Measurements from ENCODE around the gene NGFR. TPM values are rescaled to one million over a fixed set of nuclear protein-coding genes. Genes with fewer than 3 reads are reported as not detected.

Gene NGFR
- total RNA-seq, 4 donors from 2014 or later, result 3.3 to 19.8 (median 8.2) TPM

DNA sequence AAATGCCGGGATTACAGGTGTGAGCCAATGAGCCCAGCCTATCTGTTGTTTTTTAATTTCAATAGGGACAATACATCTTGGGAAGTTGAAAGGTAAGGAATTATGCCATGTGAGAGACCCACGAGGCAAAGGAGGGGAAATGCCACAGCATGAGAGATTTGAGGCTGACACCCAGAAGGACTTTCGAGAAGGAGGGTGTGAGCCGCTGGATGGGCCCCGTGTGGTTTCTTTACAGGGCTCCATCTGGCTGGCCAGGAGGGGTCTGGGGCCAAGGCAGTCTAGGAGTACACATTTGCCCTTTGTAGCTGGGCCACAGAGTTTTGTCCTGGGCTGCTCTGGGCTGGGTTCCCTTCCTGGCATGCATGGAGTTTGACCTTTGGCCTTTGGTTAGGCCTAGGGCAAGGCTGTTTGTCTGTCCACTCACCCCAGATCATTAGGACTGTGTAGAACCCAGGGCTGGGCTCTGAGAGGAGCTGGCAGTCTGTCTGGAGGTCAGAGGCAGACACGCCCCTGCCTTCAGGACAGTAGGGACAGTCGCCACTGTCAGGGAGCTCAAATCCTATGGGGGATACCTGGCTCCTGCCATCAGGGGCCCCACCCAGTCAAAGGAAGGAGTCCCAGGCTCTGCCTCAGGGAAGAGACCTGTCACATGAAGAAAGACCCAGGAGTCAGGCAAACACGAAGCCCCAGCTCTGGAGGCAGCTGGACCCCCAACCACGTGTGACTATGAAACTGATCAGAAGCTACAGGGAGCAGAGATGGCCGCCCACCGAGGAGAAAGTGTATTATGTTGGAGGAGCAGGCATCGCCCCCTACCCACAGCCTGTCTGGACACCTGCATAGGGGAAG, 56.4 kb downstream of the NGFR start:
- no peaks in the 10 kb centered on the region for H3K9me3 ChIP-seq
- no peak for DNase-seq
- no peaks in the 10 kb centered on the region for H3K27me3 ChIP-seq
- 80 to 100% methylated on average over 1 to 12 of the region's 12 CpGs for WGBS, 2 donors (ENCODE audit: low coverage in 1 of 2)
- peaks cover 3 to 6% (median 5%) of the 10 kb centered on the region in 4 donors for H3K4me1 ChIP-seq
- in situ Hi-C loops (cut with MboI; ENCODE audit: low pct_ligation_motif_present in 1 of 4, low pct_unique_long_range_greater_than_20kb in 1 of 4, low sequenced_read_pairs in 3 of 4), result loop anchor here (10.0 to 25.0 kb wide), 6 partner anchors 57 to 436 kb away; partner anchors contain the start of genes DLX3 (in 1 of the 4) and NGFR (in 1 of the 4)
- no peak overlapping the region for H3K27ac ChIP-seq
- H3K4me3 ChIP-seq, result no peak overlapping the region
- TF ChIP-seq, protein P1, sequence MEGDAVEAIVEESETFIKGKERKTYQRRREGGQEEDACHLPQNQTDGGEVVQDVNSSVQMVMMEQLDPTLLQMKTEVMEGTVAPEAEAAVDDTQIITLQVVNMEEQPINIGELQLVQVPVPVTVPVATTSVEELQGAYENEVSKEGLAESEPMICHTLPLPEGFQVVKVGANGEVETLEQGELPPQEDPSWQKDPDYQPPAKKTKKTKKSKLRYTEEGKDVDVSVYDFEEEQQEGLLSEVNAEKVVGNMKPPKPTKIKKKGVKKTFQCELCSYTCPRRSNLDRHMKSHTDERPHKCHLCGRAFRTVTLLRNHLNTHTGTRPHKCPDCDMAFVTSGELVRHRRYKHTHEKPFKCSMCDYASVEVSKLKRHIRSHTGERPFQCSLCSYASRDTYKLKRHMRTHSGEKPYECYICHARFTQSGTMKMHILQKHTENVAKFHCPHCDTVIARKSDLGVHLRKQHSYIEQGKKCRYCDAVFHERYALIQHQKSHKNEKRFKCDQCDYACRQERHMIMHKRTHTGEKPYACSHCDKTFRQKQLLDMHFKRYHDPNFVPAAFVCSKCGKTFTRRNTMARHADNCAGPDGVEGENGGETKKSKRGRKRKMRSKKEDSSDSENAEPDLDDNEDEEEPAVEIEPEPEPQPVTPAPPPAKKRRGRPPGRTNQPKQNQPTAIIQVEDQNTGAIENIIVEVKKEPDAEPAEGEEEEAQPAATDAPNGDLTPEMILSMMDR (IDR thresholded peaks at IDR 0.05), result no peak
- no peak for TF ChIP-seq EP300 (IDR thresholded peaks at IDR 0.05; ENCODE audit: low read depth)
- no peak for TF ChIP-seq POLR2A (IDR thresholded peaks at IDR 0.05)
- no peak for TF ChIP-seq POLR2AphosphoS5 (IDR thresholded peaks at IDR 0.05)
- H3K36me3 ChIP-seq, result no peaks in the 10 kb centered on the region
- intact Hi-C loops (cut with DNase I; ENCODE audit: low total_unique reads), result no loop called here

DNA sequence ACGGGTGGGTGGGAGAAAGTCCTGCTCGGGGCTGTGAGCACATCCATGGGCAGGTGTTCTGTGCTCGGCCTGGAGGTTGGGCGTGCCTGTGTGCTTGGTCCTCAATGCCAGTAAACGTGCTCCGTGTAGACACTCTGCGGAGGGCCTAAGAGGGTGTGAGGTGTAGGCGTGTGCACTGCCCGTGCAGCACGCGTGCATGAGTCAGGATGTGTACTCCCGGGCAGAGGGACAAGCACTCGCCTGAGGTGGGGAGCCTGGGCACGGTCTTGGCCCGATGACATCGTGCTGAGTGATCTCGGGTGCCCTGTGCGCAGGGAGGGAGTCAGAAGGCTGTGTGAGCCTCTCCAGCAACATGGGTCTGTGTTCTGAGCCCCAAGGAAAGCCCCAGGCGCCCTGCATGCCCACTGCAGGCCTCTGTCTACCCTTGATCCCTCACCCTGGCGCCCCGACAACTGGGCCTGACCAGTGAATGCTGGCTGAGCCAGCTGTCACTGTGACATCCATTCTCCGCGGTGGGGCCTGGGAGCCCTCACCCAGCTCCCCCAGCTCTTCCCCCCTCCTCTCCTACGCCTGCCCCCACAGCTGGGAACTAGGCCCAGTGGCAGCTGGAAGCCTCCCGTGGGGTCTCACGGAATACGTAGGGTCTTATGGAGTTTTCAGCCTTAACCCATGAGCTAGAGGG, 57.1 kb downstream of the NGFR start:
- intact Hi-C loops (cut with DNase I; ENCODE audit: low total_unique reads) (no loop called here), in situ Hi-C loops (cut with MboI; ENCODE audit: low pct_ligation_motif_present in 1 of 4, low pct_unique_long_range_greater_than_20kb in 1 of 4, low sequenced_read_pairs in 3 of 4) (loop anchor here (10.0 to 25.0 kb wide), 6 partner anchors 57 to 435 kb away; partner anchors contain the start of genes DLX3 (in 1 of the 4) and NGFR (in 1 of the 4))
- TF ChIP-seq POLR2A (IDR thresholded peaks at IDR 0.05), result no peak
- TF ChIP-seq, protein P1 (IDR thresholded peaks at IDR 0.05), result no peak
- TF ChIP-seq POLR2AphosphoS5 (IDR thresholded peaks at IDR 0.05), result no peak
- no peak for TF ChIP-seq EP300 (IDR thresholded peaks at IDR 0.05; ENCODE audit: low read depth)
- WGBS, 2 donors (ENCODE audit: low coverage in 1 of 2), result 63 to 94% methylated on average over 6 to 27 of the region's 27 CpGs
- Histone ChIP-seq H3K27me3 (no peaks in the 10 kb centered on the region), H3K4me1 (peaks cover 3 to 8% (median 6%) of the 10 kb centered on the region in 4 donors), H3K9me3 (no peaks in the 10 kb centered on the region), H3K4me3 (no peak overlapping the region), H3K36me3 (no peaks in the 10 kb centered on the region), H3K27ac (no peak overlapping the region)
- DNase-seq, result no peak

DNA sequence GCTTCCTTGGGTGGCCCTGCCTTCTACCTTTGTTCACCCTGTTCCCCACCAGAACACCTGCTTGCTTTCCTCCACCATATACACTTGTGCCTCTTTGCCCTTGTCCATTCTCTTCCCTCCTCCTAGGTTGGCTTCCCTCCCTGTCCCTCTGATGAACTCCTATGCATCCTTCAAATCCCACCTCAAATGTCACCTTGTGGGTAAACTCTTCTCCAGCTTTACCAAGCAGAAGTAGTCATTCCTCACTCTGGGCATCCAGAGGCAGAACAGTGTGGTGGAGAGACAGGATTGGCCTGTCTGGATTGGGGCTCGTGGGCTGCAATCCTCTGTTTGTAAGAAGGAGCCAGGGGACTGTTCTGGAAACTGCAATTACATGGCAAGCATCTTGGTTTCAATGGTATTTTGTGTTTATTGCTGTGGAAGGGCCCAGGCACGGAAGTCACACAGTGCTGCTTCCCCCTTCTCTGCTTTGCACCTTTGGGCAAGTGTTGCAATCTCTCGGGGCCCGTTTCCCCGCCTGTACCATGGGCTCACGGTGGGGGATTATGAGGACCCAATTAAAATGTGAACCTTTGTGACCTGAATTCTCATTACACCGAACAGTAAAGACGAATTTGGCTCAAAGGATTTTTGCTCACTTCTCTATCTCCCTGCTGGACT, 58.7 kb downstream of the NGFR start:
- WGBS, 2 donors (ENCODE audit: low coverage in 1 of 2), result 82% methylated on average over 8 of the region's 8 CpGs; no CpG with 5 or more reads in 1 of the 2 donors
- peaks cover 3 to 8% (median 6%) of the 10 kb centered on the region in 4 donors for H3K4me1 ChIP-seq
- H3K36me3 ChIP-seq, result no peaks in the 10 kb centered on the region
- DNase-seq, result no peak
- no peak overlapping the region for H3K27ac ChIP-seq
- TF ChIP-seq EP300 (IDR thresholded peaks at IDR 0.05; ENCODE audit: low read depth), result no peak
- TF ChIP-seq, protein P1 (IDR thresholded peaks at IDR 0.05), result no peak
- no peak for TF ChIP-seq POLR2A (IDR thresholded peaks at IDR 0.05)
- TF ChIP-seq POLR2AphosphoS5 (IDR thresholded peaks at IDR 0.05), result no peak
- in situ Hi-C loops (cut with MboI; ENCODE audit: low pct_ligation_motif_present in 1 of 4, low pct_unique_long_range_greater_than_20kb in 1 of 4, low sequenced_read_pairs in 3 of 4), result loop anchor here (10.0 to 25.0 kb wide), 6 partner anchors 59 to 433 kb away; partner anchors contain the start of genes DLX3 (in 1 of the 4) and NGFR (in 1 of the 4)
- H3K9me3 ChIP-seq, result no peaks in the 10 kb centered on the region
- H3K4me3 ChIP-seq, result no peak overlapping the region
- intact Hi-C loops (cut with DNase I; ENCODE audit: low total_unique reads), result loop anchor here (2.0 kb wide), 2 partner anchors 59 to 115 kb away; partner anchors contain the start of gene NGFR
- no peaks in the 10 kb centered on the region for H3K27me3 ChIP-seq

Measured in transverse colon (tissue), 4 donors.